ENCODE measurements around the gene ZNF20.

DNA sequence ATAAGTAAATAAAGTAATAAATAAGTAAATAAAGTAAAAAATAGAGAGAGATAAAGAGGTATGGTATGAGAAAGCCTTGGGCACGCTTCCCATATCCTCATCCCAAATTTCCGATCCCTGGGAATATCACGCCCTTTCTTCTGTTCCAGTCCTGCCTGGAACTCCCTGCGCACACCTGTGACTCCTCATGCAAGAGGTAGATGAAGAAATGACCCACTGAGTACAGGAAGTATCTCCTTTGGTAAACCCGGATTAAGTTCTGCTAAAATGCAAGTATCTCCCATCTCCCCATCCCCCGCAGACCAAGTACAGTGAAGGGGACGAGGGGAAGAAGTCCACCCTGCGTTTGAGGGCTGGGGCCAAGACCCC, 22.3 kb upstream of the ZNF20 start:
- TF ChIP-seq, protein P1, sequence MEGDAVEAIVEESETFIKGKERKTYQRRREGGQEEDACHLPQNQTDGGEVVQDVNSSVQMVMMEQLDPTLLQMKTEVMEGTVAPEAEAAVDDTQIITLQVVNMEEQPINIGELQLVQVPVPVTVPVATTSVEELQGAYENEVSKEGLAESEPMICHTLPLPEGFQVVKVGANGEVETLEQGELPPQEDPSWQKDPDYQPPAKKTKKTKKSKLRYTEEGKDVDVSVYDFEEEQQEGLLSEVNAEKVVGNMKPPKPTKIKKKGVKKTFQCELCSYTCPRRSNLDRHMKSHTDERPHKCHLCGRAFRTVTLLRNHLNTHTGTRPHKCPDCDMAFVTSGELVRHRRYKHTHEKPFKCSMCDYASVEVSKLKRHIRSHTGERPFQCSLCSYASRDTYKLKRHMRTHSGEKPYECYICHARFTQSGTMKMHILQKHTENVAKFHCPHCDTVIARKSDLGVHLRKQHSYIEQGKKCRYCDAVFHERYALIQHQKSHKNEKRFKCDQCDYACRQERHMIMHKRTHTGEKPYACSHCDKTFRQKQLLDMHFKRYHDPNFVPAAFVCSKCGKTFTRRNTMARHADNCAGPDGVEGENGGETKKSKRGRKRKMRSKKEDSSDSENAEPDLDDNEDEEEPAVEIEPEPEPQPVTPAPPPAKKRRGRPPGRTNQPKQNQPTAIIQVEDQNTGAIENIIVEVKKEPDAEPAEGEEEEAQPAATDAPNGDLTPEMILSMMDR (IDR thresholded peaks at IDR 0.05; ENCODE audit: insufficient read depth, low read length): no peak
- TF ChIP-seq POLR2AphosphoS5 (IDR thresholded peaks at IDR 0.05; ENCODE audit: low read depth): no peak
- no peak for TF ChIP-seq GABPA (IDR thresholded peaks at IDR 0.05; ENCODE audit: low read depth)
- TF ChIP-seq, protein P2, sequence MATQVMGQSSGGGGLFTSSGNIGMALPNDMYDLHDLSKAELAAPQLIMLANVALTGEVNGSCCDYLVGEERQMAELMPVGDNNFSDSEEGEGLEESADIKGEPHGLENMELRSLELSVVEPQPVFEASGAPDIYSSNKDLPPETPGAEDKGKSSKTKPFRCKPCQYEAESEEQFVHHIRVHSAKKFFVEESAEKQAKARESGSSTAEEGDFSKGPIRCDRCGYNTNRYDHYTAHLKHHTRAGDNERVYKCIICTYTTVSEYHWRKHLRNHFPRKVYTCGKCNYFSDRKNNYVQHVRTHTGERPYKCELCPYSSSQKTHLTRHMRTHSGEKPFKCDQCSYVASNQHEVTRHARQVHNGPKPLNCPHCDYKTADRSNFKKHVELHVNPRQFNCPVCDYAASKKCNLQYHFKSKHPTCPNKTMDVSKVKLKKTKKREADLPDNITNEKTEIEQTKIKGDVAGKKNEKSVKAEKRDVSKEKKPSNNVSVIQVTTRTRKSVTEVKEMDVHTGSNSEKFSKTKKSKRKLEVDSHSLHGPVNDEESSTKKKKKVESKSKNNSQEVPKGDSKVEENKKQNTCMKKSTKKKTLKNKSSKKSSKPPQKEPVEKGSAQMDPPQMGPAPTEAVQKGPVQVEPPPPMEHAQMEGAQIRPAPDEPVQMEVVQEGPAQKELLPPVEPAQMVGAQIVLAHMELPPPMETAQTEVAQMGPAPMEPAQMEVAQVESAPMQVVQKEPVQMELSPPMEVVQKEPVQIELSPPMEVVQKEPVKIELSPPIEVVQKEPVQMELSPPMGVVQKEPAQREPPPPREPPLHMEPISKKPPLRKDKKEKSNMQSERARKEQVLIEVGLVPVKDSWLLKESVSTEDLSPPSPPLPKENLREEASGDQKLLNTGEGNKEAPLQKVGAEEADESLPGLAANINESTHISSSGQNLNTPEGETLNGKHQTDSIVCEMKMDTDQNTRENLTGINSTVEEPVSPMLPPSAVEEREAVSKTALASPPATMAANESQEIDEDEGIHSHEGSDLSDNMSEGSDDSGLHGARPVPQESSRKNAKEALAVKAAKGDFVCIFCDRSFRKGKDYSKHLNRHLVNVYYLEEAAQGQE (IDR thresholded peaks at IDR 0.05; ENCODE audit: insufficient replicate concordance, low read depth): no peak
- no peak for TF ChIP-seq SPI1 (IDR thresholded peaks at IDR 0.05; ENCODE audit: borderline replicate concordance, low read depth)

All from HL-60 (cell line).